ENCODE results near the gene FILIP1.

The FILIP1 gene

GRCh38 chr6:75493400-75494064, at the start of gene FILIP1:
TSS of gene FILIP1 (minus strand) at chr6:75493800. CDS start at chr6:75414972, 78,828 bp downstream.
- DNase-seq (ENCODE audit: low read depth in 4 of 4, low spot score in 1 of 4) = no peak

- no peak for DNase-seq (ENCODE audit: low read depth in 4 of 4, low spot score in 1 of 4)
These were observed 49.7 kb upstream of the FILIP1 start for GRCh38 chr6:75543311-75543710.

- no peak for DNase-seq (ENCODE audit: low read depth in 4 of 4, low spot score in 1 of 4)
These were observed 45.5 kb upstream of the FILIP1 start for GRCh38 chr6:75539136-75539535.

GRCh38 chr6:75532521-75532920, 38.9 kb upstream of the FILIP1 start:
- DNase-seq (ENCODE audit: low read depth in 4 of 4, low spot score in 1 of 4) = no peak

- no peak for DNase-seq (ENCODE audit: low read depth in 4 of 4, low spot score in 1 of 4)
These were observed 37.6 kb upstream of the FILIP1 start for GRCh38 chr6:75531174-75531573.

- no peak for DNase-seq (ENCODE audit: low read depth in 4 of 4, low spot score in 1 of 4)
These were observed 37.1 kb upstream of the FILIP1 start for GRCh38 chr6:75530696-75531095.

- no peak for DNase-seq (ENCODE audit: low read depth in 4 of 4, low spot score in 1 of 4)
These were observed 34.8 kb upstream of the FILIP1 start for GRCh38 chr6:75528423-75528822.

- DNase-seq (ENCODE audit: low read depth in 4 of 4, low spot score in 1 of 4) = peak; percentile 12 to 29 (median 22)
These were observed 33.0 kb upstream of the FILIP1 start for GRCh38 chr6:75526502-75527127.

GRCh38 chr6:75525682-75526081, 32.1 kb upstream of the FILIP1 start:
- no peak for DNase-seq (ENCODE audit: low read depth in 4 of 4, low spot score in 1 of 4)

GRCh38 chr6:75524322-75524972, 30.8 kb upstream of the FILIP1 start:
- no peak for DNase-seq (ENCODE audit: low read depth in 4 of 4, low spot score in 1 of 4)

- DNase-seq (ENCODE audit: low read depth in 4 of 4, low spot score in 1 of 4) = no peak
These were observed 23.2 kb upstream of the FILIP1 start for GRCh38 chr6:75516757-75517156.

GRCh38 chr6:75512591-75512990, 19.0 kb upstream of the FILIP1 start:
- DNase-seq (ENCODE audit: low read depth in 4 of 4, low spot score in 1 of 4) = no peak

GRCh38 chr6:75505424-75505823, 11.8 kb upstream of the FILIP1 start:
- no peak for DNase-seq (ENCODE audit: low read depth in 4 of 4, low spot score in 1 of 4)

- no peak for DNase-seq (ENCODE audit: low read depth in 4 of 4, low spot score in 1 of 4)
These were observed 11.0 kb upstream of the FILIP1 start for GRCh38 chr6:75504465-75505222.

GRCh38 chr6:75503291-75503690, 9.7 kb upstream of the FILIP1 start:
- DNase-seq (ENCODE audit: low read depth in 4 of 4, low spot score in 1 of 4) = no peak

- no peak for DNase-seq (ENCODE audit: low read depth in 4 of 4, low spot score in 1 of 4)
These were observed 9.3 kb upstream of the FILIP1 start for GRCh38 chr6:75502884-75503283.

GRCh38 chr6:75501756-75502155, 8.2 kb upstream of the FILIP1 start:
- no peak for DNase-seq (ENCODE audit: low read depth in 4 of 4, low spot score in 1 of 4)

- DNase-seq (ENCODE audit: low read depth in 4 of 4, low spot score in 1 of 4) = no peak
These were observed 6.0 kb upstream of the FILIP1 start for GRCh38 chr6:75499640-75500039.

- DNase-seq (ENCODE audit: low read depth in 4 of 4, low spot score in 1 of 4) = no peak
These were observed 5.3 kb upstream of the FILIP1 start for GRCh38 chr6:75498862-75499261.

GRCh38 chr6:75497994-75498393, 4.4 kb upstream of the FILIP1 start:
- no peak for DNase-seq (ENCODE audit: low read depth in 4 of 4, low spot score in 1 of 4)

- no peak for DNase-seq (ENCODE audit: low read depth in 4 of 4, low spot score in 1 of 4)
These were observed 1.4 kb upstream of the FILIP1 start for GRCh38 chr6:75495011-75495410.

GRCh38 chr6:75494290-75494689, 690 bp upstream of the FILIP1 start:
- no peak for DNase-seq (ENCODE audit: low read depth in 4 of 4, low spot score in 1 of 4)
